ENCODE measurements around the gene YBEY.

- TF ChIP-seq EZH2 (IDR thresholded peaks at IDR 0.05; ENCODE audit: low read length, unreplicated experiment) (no peak), CTCF (conservative IDR thresholded peaks at IDR 0.05; ENCODE audit: low read depth, low read length) (no peak), EZH2phosphoT487 (IDR thresholded peaks at IDR 0.05; ENCODE audit: borderline replicate concordance, low read length) (no peak)
Observed at GRCh38 chr21:46307625-46308024, 21.5 kb downstream of the YBEY start.

Data from PC-3 (cell line).